HG02571 (cell line): ENCODE data around the gene FBXO34.
"Not testable (repeated sequence)": the region's sequence is repeated elsewhere in the genome, so short reads cannot be mapped to it uniquely, and the experiment has no call there.

ENCODE experiments used
- ATAC-seq: cut with Tn5 transposase; IDR thresholded peaks from one replicate; pipeline ENCODE4 v1.9.1; 2021; ENCODE audit warnings: mild to moderate bottlenecking, moderate library complexity; ENCODE audit not compliant: unreplicated experiment

Gene FBXO34

DNA sequence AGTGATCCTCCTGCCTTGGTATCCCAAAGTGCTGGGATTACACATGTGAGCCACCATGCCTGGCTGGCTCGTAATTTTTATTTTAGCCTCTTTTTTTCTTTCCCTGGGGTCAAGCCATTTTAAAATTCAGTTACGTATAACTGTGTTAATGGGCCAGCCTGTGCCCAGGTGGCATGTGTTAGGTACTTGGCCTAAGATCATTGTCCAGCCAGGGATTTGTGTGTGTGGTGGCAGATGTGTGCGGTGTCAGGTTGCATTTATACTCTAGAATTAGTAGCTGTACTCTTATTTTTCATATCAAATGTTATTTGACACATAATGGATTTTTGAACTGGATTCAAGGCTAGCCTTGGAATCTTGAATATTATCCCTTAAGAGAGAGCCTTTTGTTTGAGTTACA, 69.3 kb downstream of the FBXO34 start:
- no peak for ATAC-seq

DNA sequence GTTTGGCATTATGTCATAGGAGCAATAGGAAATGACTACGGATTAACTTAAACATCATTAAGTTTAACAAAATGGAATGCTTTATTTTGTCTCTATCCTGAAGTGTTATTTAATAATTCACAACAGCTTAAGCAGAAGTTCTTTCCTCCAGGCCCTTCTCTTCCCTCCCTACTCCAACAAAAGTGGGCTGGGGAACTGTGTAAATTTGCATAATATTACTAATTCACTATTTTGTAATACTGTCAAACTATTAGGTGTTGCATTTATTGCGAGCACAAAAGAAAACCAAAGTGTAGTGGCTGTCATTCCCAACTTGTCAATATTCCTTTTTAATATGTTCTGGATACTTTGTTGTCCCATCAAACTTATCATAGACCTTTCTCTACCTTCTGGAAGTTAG, 70.6 kb downstream of the FBXO34 start:
- no peak for ATAC-seq

DNA sequence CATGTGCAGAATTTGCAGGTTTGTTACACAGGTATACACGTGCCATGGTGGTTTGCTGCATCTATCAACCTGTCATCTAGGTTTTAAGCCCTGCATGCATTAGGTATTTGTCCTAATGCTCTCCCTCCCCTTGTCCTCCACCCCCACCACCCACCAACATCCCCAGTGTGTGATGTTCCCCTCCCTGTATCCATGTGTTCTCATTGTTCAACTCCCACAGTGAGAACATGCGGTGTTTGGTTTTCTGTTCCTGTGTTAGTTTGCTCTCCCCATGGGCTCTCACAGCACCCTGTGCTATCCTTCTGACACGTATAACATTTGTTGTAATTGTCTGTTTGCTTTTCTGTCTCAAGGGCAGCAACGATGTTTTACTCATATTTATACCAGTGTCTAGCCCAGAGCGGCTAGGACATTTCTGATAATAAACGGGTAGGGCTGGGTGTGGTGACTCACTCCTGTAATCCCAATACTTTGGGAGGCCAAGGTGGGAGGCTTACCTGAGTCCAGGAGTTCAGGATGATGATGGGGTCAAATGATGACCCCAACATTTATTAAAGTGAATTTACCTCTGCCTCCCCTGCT, 73.5 kb downstream of the FBXO34 start:
- ATAC-seq = not testable (repeated sequence)

GRCh38 chr14:55347040-55347439, 75.8 kb downstream of the FBXO34 start:
- no peak for ATAC-seq

DNA sequence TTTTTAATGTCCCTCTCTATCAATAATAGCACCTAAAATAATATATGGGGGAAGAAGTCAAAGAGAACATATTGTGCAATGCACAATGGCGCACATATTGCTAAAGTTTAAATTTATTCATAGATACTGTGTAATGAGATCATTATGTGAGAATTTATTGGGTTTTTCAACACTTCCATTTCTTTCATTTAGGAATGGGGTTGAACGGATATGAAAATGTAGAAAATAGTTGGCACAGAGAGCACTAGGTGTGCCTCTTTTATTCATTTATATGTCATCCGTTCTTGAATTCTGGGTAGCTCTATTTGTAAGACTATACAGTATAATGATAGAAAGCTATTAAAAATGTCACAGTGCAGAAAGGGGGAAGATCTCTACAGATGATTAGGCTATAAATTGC, 76.5 kb downstream of the FBXO34 start:
- ATAC-seq = no peak

GRCh38 chr14:55348766-55349453, 77.7 kb downstream of the FBXO34 start:
- peak; percentile 51 for ATAC-seq

DNA sequence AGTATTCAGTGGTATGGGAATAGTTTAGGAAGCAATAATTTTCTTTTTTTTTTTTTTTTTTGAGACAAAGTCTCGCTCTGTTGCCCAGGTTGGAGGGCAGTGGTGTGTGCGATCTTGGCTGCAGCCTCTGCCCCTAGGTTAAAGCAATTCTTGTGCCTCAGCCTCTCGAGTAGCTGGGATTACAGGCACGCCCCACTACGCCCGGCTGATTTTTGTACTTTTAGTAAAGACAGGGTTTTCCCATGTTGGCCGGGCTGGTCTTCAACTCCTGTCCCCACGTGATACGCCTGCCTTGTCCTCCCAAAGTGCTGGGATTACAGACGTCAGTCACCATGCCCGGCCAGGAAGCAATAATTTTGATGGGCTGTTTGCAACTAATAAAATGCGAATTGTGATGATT, 78.3 kb downstream of the FBXO34 start:
- no peak for ATAC-seq

GRCh38 chr14:55350461-55350860, 79.2 kb downstream of the FBXO34 start:
- no peak for ATAC-seq

GRCh38 chr14:55351111-55351510, 79.9 kb downstream of the FBXO34 start:
- ATAC-seq = no peak

DNA sequence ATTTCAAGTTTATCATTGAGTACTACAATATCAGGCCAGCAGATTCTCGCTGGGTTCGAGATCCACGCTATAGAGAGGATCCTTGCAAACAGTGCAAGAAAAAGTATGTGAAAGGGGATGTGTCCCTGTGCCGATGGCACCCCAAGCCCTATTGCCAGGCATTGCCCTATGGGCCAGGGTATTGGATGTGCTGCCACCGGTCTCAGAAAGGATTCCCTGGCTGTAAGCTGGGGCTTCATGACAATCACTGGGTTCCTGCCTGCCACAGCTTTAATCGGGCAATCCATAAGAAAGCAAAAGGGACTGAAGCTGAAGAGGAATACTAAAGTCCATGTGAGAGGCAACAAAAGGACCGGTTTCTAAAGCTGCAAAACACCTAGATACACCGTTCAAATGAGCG, 81.0 kb downstream of the FBXO34 start:
- no peak for ATAC-seq

- ATAC-seq = peak; percentile 10
Measured at GRCh38 chr14:55353686-55354467, 82.7 kb downstream of the FBXO34 start.

DNA sequence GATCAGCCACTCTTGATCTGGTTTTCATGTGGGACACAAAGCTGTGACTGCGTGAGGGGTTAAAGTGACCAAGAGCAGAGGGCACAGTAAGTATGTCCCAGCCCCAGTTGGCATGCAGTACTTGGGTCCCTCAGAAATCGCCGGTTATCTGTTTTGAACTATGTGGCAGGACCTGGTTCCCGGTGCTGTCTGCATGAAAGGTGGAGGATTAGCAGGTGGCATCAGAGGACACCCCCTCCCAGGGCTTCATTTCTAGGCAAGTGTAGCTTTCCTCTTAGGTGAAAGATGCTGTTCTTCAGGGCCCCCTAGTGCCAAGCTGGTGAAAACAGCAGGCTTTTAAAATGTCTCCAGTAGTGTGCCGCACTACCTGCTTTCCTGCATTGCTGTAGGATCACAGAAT, 83.3 kb downstream of the FBXO34 start:
- peak; percentile 72 for ATAC-seq

DNA sequence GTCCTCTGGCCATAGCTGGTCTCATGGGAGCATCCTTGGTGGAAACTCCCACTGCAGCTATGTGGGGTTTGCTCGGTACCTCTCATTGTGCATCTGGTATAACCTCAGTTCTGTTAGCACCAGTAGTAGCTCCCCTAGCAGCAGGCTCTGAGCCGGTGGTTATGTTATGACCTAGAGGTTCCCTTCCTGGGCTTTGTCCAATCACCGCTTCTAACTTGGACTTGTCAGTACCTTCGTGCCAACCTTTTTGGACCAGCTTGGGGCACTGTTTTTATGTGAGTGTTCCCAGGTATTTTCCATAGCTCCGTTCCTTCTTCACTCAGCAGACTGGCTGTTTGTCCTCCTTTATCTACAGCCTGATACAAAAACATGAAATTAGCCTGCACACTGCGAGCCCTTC, 84.7 kb downstream of the FBXO34 start:
- ATAC-seq = no peak

DNA sequence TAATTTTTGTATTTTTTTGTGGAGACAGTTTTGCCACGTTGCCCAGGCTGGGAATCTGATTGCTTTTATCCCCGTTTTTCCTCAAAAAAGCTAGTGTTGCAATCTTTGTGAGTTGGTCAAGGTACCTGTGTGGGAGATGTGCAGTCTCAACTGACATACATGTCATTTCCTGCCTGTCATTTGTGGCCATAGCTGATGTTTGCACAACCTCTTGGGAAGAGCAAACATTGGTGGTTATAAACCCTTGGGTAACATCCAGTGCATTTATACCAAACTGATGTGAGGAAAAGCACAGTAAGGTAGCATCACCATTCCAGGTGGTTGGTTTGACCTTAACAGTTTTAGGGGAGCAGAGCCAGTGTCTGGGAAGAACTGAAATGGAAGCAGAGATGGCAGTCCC, 85.7 kb downstream of the FBXO34 start:
- no peak for ATAC-seq

DNA sequence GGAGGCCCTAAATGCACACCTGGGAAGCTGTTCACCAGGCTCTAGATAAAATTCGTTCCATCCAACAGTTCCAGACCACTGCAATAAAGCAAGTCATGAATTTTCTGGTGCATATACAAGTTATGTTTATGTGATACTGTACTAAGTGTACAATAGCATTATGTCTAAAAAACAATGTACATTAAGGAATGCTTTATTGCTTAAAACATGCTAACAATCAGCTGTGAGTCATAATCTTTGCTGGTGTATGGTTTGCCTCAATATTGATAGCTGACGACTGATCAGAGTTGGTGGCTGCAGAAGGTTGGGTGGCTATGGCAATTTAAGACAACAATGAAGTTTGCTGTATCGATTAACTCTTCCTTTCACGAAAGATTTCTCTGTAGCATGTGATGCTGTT, 88.1 kb downstream of the FBXO34 start:
- no peak for ATAC-seq

- ATAC-seq = no peak
Measured at GRCh38 chr14:55361190-55361589, 90.0 kb downstream of the FBXO34 start.

DNA sequence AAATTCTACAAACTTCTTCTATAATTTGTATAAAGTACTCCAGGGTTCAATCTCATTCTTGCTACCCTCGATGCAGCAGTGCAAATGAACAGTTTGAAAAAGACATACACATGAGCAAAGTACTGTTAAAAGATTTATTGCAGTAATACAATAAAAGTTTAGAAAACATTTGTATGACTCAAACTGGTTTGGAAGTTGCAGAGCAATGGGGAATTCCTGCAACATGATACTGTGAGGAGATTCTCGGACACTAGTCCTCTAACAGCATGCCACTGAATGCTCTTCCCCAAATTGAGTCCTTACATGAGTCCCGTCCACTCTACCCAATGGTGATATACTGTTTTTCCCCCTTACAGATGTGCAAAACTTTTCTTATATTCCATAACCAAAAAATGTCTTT, 95.0 kb downstream of the FBXO34 start:
- ATAC-seq = no peak

- ATAC-seq = no peak
Measured at GRCh38 chr14:55370883-55371455, 99.7 kb downstream of the FBXO34 start.

DNA sequence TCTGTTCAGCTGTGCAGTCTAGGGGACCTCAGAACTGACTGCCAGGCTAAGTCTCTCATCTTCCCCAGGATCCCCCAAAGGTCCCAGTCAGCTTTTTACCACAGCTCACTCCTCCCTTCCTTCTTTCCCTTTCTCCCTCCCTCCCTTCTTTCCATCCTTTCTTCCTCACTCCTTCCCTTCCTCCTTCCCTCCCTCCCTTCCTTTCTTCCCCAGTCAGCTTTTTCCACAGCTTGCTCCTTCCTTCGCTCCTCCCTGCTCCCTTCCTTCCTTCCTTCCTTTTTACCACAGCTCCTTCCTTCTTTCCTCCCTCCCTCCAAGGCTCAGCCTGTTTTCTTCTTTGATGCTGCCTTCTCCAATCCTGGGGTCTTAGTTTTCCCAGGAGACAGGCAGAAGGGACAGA, 101.2 kb downstream of the FBXO34 start:
- no peak for ATAC-seq

DNA sequence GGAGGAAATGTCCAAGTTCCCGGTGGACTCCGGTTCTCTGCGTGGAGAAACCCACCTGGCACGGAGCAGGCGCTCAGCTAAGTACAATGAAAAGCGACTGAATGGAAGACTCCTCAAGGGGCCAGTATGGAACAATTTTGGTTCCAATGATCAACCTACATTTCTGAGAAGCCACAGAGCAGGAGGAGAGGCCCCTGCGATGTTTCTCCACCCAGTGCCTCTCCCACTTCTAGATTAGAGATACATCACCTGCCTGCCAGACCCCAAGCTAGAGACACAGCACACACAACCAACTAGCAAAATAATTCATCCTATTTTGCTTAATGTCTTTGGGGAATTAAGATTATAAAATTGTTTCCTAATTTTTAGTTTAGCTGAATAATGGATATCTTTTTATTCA, 101.6 kb downstream of the FBXO34 start:
- no peak for ATAC-seq

DNA sequence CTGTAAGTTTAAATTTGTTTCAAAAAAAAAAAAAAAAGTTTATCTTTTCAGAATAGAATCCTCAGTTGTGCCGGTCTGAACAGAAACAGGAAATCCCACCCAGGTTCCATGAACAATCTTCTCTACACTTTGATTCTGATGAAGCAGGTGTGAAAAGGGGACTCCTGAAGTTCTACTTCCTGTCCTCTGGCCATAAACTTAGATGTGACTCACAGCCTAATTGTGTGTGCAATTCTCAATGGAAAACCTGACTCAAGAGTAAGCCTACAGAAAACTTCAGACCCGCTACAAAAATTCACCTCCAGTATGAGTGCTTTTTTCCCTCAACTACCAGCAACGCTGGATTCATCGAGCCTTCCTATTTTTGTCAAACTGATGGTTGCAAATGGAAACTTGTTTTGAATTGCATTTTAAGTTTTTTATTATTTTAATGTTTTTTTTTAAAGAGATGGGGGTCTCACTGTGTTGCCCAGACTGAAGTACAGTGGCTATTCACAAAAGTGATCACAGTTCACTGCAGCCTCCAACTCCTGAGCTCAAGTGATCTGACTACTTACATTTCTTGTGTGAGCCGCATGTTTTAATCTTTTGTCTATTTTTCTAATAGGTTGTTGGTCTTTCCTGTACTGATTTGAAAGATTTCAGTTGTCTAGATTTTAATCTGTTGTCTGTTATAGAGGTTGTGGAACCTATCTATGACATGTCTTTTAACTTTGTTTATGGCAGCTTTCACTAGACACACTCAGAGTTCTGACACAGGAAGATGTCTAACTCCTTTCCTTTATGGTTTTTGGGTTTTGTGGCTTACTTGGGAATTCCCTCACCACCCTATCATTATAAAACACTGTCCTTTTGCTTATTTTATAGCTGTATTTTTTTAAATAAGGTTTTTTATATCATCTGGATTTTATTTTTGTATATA, 102.8 kb downstream of the FBXO34 start:
- ATAC-seq = no peak
